HepG2 (cell line): ENCODE data around the gene KCTD21. TPM values are rescaled to one million over a fixed set of nuclear protein-coding genes. Genes with fewer than 3 reads are reported as not detected.
A peak's percentile ranks its signal among the peaks of the same experiment; 100 is the strongest.

Source experiments
- HDAC1 ChIP-seq: sonication (generic); formaldehyde crosslinking; IDR thresholded peaks from 2 replicates; pipeline ENCODE4 v1.5.1; 2020; ENCODE audit warnings: mild to moderate bottlenecking, missing genetic modification reagents
- MEIS2 ChIP-seq: sonication (generic); formaldehyde crosslinking; IDR thresholded peaks from 2 replicates; pipeline ENCODE4 v1.9.0; 2021; ENCODE audit warnings: mild to moderate bottlenecking, missing genetic modification reagents
- NCOA1 ChIP-seq: sonication (generic); formaldehyde crosslinking; IDR thresholded peaks from 2 replicates; pipeline ENCODE4 v1.9.0; 2021; ENCODE audit warnings: missing genetic modification reagents
- PHB2 ChIP-seq: fragments of 450-650 bp; IDR thresholded peaks from 2 replicates; pipeline ENCODE4 v1.6.1; 2018; ENCODE audit not compliant: partially characterized antibody
- PHF21A ChIP-seq: sonication (generic); formaldehyde crosslinking; IDR thresholded peaks from 2 replicates; pipeline ENCODE4 v1.5.0; 2020; ENCODE audit warnings: mild to moderate bottlenecking, missing genetic modification reagents
- SOX13 ChIP-seq, 3 experiments: fragments of 450-650 bp in 1 of 3; sonication (generic) in 1 of 3; formaldehyde crosslinking in 1 of 3; IDR thresholded peaks in 2 of 3; conservative IDR thresholded peaks in 1 of 3; 2 replicates each; pipeline versions ENCODE4 v1.5.0 to v1.6.1; 2016 to 2020; ENCODE audit warnings: antibody characterized with exemption in 1 of 3, mild to moderate bottlenecking in 1 of 3, missing compliant biosample characterization in 1 of 3, missing genetic modification reagents in 1 of 3, moderate library complexity in 1 of 3
- SP5 ChIP-seq: IDR thresholded peaks from 2 replicates; pipeline ENCODE4 v1.6.1; 2016; ENCODE audit warnings: low read depth, borderline replicate concordance
- SRSF4 ChIP-seq: fragments of 200-400 bp; formaldehyde crosslinking; IDR thresholded peaks from one replicate; pipeline ENCODE4 v1.6.1; 2018; ENCODE audit warnings: mild to moderate bottlenecking, low read depth, low read length, moderate library complexity; ENCODE audit not compliant: poor library complexity, severe bottlenecking
- XRCC5 ChIP-seq: fragments of 200-400 bp; formaldehyde crosslinking; optimal IDR thresholded peaks from 2 replicates; pipeline ENCODE3; 2017; ENCODE audit warnings: mild to moderate bottlenecking, low read length
- ZNF382 ChIP-seq: sonication (generic); formaldehyde crosslinking; IDR thresholded peaks from 2 replicates; pipeline ENCODE4 v1.5.0; 2020; ENCODE audit warnings: missing genetic modification reagents, mild to moderate bottlenecking, borderline replicate concordance
- ZNF83 ChIP-seq: sonication (generic); formaldehyde crosslinking; IDR thresholded peaks from 2 replicates; pipeline ENCODE4 v1.4.0; 2020; ENCODE audit warnings: missing genetic modification reagents, mild to moderate bottlenecking, borderline replicate concordance
- ZSCAN12 ChIP-seq: sonication (generic); formaldehyde crosslinking; IDR thresholded peaks from 2 replicates; pipeline ENCODE4 v1.9.0; 2021; ENCODE audit warnings: mild to moderate bottlenecking, missing genetic modification reagents
- ZSCAN31 ChIP-seq: sonication (generic); formaldehyde crosslinking; IDR thresholded peaks from 2 replicates; pipeline ENCODE4 v1.5.0; 2020; ENCODE audit warnings: low read depth, mild to moderate bottlenecking, missing genetic modification reagents
- polyA plus RNA-seq, 8 experiments: library from polyadenylated mRNA; depleted of rRNA in 3 of 8; stranded (reverse) in 7 of 8; unstranded in 1 of 8; fragments of >200 nt; fragmentation: Illumina TruSeq in 4 of 8; extraction: Trizol in 4 of 8; gene quantifications; 2 replicates each; pipeline versions ENCODE4 v1.2.1 to v1.2.3, GENCODE V29; 2011 to 2016; ENCODE audit warnings: low read depth in 4 of 8, missing spikeins in 1 of 8, mixed read lengths in 1 of 8; ENCODE audit not compliant: insufficient read depth in 1 of 8
- total RNA-seq, 5 experiments: library from RNA; depleted of rRNA; stranded (reverse); fragments of >200 nt; fragmentation: Illumina TruSeq; extraction: Trizol; gene quantifications; 2 replicates each; pipeline ENCODE4 v1.2.3, GENCODE V29; 2016; ENCODE audit warnings: low read depth in 1 of 5
- TF ChIP-seq, protein P1 (sequence below): sonication (generic); formaldehyde crosslinking; IDR thresholded peaks from 2 replicates; pipeline ENCODE4 v1.8.0; 2022; ENCODE audit warnings: mild to moderate bottlenecking, missing genetic modification reagents; ENCODE audit not compliant: insufficient replicate concordance
- TF ChIP-seq, protein P2 (sequence below): sonication (generic); formaldehyde crosslinking; IDR thresholded peaks from 2 replicates; pipeline ENCODE4 v1.8.0; 2022; ENCODE audit warnings: missing genetic modification reagents, mild to moderate bottlenecking, moderate library complexity, borderline replicate concordance
- TF ChIP-seq, protein P3 (sequence below): sonication (generic); formaldehyde crosslinking; IDR thresholded peaks from 2 replicates; pipeline ENCODE4 v1.5.1; 2020; ENCODE audit warnings: missing genetic modification reagents, mild to moderate bottlenecking, borderline replicate concordance
- TF ChIP-seq, protein P4 (sequence below): sonication (generic); formaldehyde crosslinking; conservative IDR thresholded peaks from 2 replicates; pipeline ENCODE4 v1.8.0; 2022; ENCODE audit warnings: low read depth, missing genetic modification reagents
- TF ChIP-seq, protein P5 (sequence below): sonication (generic); formaldehyde crosslinking; IDR thresholded peaks from 2 replicates; pipeline ENCODE4 v1.4.0; 2020; ENCODE audit warnings: missing genetic modification reagents

The KCTD21 gene
- total and polyA plus RNA-seq, 2 of the 13 experiments (the other 11 are each of a cell fraction or from before 2014, with no cell fraction given): 3.1 to 13.5 TPM

DNA sequence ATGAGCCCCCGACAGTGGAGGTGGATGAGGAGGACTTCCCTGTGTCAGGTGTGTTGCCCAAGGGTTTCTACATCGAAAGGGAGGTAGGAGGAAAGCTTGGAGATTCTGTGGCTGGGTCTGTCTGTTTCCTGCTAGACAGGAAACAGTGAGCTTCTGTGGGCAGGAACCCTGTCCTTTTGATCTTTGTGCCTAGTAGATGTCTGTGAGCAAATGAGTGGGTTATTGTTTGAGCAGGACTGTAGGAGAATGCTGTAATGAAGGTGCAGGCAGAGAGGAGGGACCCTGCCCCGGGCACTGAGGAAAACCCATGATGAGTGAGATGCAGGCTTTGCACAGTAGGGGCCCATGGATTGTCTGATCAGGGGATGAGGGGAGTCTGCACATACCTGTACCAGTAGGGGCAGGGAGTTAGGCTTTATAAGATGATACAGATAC, 14.3 kb upstream of the KCTD21 start (continued):
- no peak for TF ChIP-seq NCOA1 (CRISPR knock-in tag)
- TF ChIP-seq ZSCAN31: no peak; the same call in 1 of the 2 replicates
- TF ChIP-seq ZSCAN12: no peak
- TF ChIP-seq MEIS2: peak; percentile 72; the same call in 1 of the 2 replicates
- TF ChIP-seq, protein P1, sequence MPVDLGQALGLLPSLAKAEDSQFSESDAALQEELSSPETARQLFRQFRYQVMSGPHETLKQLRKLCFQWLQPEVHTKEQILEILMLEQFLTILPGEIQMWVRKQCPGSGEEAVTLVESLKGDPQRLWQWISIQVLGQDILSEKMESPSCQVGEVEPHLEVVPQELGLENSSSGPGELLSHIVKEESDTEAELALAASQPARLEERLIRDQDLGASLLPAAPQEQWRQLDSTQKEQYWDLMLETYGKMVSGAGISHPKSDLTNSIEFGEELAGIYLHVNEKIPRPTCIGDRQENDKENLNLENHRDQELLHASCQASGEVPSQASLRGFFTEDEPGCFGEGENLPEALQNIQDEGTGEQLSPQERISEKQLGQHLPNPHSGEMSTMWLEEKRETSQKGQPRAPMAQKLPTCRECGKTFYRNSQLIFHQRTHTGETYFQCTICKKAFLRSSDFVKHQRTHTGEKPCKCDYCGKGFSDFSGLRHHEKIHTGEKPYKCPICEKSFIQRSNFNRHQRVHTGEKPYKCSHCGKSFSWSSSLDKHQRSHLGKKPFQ (CRISPR knock-in tag): no peak
- TF ChIP-seq, protein P2, sequence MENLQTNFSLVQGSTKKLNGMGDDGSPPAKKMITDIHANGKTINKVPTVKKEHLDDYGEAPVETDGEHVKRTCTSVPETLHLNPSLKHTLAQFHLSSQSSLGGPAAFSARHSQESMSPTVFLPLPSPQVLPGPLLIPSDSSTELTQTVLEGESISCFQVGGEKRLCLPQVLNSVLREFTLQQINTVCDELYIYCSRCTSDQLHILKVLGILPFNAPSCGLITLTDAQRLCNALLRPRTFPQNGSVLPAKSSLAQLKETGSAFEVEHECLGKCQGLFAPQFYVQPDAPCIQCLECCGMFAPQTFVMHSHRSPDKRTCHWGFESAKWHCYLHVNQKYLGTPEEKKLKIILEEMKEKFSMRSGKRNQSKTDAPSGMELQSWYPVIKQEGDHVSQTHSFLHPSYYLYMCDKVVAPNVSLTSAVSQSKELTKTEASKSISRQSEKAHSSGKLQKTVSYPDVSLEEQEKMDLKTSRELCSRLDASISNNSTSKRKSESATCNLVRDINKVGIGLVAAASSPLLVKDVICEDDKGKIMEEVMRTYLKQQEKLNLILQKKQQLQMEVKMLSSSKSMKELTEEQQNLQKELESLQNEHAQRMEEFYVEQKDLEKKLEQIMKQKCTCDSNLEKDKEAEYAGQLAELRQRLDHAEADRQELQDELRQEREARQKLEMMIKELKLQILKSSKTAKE (CRISPR knock-in tag): peak; percentile 88
- peak; percentile 77 for TF ChIP-seq PHF21A (CRISPR knock-in tag)
- TF ChIP-seq, protein P3, sequence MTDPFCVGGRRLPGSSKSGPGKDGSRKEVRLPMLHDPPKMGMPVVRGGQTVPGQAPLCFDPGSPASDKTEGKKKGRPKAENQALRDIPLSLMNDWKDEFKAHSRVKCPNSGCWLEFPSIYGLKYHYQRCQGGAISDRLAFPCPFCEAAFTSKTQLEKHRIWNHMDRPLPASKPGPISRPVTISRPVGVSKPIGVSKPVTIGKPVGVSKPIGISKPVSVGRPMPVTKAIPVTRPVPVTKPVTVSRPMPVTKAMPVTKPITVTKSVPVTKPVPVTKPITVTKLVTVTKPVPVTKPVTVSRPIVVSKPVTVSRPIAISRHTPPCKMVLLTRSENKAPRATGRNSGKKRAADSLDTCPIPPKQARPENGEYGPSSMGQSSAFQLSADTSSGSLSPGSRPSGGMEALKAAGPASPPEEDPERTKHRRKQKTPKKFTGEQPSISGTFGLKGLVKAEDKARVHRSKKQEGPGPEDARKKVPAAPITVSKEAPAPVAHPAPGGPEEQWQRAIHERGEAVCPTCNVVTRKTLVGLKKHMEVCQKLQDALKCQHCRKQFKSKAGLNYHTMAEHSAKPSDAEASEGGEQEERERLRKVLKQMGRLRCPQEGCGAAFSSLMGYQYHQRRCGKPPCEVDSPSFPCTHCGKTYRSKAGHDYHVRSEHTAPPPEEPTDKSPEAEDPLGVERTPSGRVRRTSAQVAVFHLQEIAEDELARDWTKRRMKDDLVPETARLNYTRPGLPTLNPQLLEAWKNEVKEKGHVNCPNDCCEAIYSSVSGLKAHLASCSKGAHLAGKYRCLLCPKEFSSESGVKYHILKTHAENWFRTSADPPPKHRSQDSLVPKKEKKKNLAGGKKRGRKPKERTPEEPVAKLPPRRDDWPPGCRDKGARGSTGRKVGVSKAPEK (CRISPR knock-in tag): no peak
- TF ChIP-seq, protein P4, sequence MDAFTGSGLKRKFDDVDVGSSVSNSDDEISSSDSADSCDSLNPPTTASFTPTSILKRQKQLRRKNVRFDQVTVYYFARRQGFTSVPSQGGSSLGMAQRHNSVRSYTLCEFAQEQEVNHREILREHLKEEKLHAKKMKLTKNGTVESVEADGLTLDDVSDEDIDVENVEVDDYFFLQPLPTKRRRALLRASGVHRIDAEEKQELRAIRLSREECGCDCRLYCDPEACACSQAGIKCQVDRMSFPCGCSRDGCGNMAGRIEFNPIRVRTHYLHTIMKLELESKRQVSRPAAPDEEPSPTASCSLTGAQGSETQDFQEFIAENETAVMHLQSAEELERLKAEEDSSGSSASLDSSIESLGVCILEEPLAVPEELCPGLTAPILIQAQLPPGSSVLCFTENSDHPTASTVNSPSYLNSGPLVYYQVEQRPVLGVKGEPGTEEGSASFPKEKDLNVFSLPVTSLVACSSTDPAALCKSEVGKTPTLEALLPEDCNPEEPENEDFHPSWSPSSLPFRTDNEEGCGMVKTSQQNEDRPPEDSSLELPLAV (CRISPR knock-in tag): no peak
- peak; percentile 42; the same call in 1 of the 2 replicates for TF ChIP-seq HDAC1 (CRISPR knock-in tag)
- TF ChIP-seq SOX13 (IDR thresholded peaks at IDR 0.05): peak; percentile 51; the same call in 1 of the 2 replicates
- peak in 1 of 2 experiments; percentile 88; a peak in 2 of 4 replicates for TF ChIP-seq SOX13 (CRISPR knock-in tag; conservative IDR thresholded peaks at IDR 0.05 in 1 of 2, IDR thresholded peaks at IDR 0.05 in 1 of 2)
- no peak for TF ChIP-seq SRSF4
- no peak for TF ChIP-seq PHB2
- TF ChIP-seq ZNF382: no peak
- TF ChIP-seq, protein P5, sequence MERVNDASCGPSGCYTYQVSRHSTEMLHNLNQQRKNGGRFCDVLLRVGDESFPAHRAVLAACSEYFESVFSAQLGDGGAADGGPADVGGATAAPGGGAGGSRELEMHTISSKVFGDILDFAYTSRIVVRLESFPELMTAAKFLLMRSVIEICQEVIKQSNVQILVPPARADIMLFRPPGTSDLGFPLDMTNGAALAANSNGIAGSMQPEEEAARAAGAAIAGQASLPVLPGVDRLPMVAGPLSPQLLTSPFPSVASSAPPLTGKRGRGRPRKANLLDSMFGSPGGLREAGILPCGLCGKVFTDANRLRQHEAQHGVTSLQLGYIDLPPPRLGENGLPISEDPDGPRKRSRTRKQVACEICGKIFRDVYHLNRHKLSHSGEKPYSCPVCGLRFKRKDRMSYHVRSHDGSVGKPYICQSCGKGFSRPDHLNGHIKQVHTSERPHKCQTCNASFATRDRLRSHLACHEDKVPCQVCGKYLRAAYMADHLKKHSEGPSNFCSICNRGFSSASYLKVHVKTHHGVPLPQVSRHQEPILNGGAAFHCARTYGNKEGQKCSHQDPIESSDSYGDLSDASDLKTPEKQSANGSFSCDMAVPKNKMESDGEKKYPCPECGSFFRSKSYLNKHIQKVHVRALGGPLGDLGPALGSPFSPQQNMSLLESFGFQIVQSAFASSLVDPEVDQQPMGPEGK (CRISPR knock-in tag): peak; percentile 54; the same call in 1 of the 2 replicates
- no peak for TF ChIP-seq ZNF83 (CRISPR knock-in tag)
- TF ChIP-seq SP5 (CRISPR knock-in tag): peak; percentile 50; the same call in 1 of the 2 replicates
- TF ChIP-seq XRCC5: peak; percentile 60
